Measurements from ENCODE around the gene SAMD4A.

The SAMD4A gene

DNA sequence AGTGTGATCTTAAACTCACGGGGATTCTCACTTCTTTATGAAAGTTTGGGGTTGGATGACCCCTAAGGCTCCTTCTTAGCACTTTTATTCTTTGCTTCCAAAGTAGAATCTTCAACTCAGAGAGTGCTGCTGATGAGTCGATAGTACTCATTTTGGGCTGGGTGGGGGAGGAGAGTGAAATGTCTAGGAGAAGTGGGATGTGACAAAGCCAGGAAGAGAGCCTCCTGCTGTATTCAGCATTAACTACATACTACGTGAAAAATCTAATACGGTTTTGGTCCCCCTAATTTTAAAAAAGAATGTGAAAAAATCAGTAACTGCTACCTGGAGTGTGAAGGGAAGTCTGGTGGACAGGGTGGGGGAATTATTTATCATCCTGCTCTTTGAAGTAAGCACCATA lies 148.3 kb downstream of the SAMD4A start:
- H3K27ac ChIP-seq, result no peak overlapping the region

DNA sequence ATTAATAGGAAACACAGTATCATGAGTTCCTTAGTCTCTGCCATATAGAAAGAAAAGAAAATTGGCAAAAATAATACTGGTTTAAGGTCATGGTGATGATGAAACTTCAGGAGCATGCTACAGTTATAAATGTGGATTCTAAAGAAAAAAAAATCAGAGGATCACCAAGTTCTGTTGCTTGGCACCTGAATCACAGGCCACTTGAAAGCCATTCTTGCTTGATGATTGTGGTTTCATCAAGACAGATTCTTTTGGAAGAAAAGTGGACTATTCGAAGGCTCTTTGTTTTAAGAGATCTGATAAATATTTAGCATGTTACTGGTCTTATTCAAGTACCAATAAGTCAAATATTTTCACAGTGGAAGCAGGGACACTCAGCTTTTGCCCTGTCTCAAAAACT lies 148.9 kb downstream of the SAMD4A start:
- DNase-seq (ENCODE audit: low read depth, low spot score), result no peak
- no peak overlapping the region for H3K27ac ChIP-seq

More for the DNA sequence above, 148.3 kb downstream of the SAMD4A start:
- no peak for DNase-seq (ENCODE audit: low read depth, low spot score)

DNA sequence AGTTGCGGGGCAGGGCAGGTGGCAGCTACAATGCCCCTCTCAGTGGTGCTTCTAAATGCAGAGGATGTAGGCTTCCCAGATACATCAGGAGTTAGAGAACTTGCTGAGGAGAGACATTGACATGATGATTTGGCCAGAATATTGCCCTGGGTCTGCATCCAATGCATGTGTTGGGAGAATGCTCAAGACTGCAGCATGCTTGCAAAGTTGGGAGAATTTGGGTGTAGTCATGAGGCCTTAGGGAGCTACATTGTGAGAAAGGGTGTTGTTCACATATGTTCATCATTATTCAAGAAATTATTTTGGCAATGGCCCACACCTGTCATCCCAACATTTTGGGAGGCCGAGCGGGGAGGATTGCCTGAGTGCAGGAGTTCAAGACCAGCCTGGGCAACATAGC lies 149.9 kb downstream of the SAMD4A start:
- H3K27ac ChIP-seq, result no peak overlapping the region
- DNase-seq (ENCODE audit: low read depth, low spot score), result no peak

DNA sequence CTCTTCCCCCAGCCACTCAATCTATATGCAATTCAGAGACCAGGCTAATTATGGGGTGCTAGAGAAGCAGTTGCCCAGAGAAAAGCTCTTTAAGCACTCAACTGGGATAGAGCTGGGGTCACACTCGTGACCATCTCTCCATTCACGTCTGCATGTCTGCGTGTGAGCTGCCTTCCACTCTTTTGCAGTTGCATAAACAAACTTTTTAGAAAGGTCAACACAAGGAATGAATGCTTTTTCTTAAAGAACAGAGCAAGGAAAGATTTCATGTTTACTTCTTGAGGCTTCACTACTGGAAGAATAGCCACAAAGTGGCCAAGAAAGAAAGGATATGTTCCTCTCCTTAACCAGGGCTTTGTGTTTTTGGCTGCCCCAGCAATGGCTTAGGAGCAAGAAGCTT lies 151.1 kb downstream of the SAMD4A start:
- no peak for DNase-seq (ENCODE audit: low read depth, low spot score)
- H3K27ac ChIP-seq, result no peak overlapping the region

DNA sequence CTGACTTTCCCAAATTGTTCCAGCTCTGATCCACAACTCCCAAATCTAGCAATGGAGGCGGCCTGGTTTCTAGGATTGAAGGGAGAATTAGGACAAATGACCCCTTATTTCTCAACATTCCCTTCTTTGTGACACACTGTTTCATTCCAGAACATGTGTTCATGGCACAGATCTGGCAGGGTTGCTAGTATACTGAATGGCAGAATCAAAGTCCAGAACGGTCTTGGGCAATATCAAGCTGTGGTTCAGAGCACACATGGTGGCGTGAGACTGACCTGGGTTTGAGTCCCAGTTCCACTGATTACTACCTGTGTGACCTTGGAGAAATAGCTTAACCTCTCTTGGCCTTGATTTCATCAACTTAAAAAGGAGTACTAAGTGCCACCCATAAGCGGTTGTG lies 152.5 kb downstream of the SAMD4A start:
- DNase-seq (ENCODE audit: low read depth, low spot score), result no peak
- H3K27ac ChIP-seq, result no peak overlapping the region

DNA sequence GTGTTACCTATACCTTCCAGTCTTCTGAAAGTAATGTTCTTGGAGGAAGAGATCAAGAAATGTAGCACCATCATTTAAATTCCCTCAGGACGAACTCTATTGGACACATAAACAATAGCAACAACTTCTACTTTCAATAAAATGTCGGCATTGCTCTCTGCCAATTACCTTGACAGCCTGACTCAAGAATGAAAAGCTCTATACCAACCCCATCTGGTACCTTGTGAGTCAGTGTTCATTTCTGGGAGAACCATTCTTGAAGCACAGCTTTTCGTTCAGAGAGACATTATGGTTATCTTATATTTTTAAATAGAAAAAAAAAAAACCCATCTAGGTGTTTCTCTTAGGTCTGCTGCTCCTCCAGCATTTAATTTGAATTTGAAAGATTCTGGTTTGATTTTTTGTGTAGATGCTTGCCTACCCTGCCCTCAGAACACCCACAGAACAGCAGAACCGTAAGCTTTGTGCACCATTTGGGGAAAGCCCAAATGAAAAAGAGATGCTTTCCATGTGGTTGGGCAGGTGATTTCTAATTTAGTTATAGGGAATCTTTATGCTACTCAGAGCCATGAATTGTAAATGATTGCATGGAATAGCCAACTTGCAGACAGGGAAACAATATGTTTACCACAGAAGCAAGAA lies 156.0 kb downstream of the SAMD4A start:
- DNase-seq (ENCODE audit: low read depth, low spot score), result no peak
- H3K27ac ChIP-seq, result no peak overlapping the region

DNA sequence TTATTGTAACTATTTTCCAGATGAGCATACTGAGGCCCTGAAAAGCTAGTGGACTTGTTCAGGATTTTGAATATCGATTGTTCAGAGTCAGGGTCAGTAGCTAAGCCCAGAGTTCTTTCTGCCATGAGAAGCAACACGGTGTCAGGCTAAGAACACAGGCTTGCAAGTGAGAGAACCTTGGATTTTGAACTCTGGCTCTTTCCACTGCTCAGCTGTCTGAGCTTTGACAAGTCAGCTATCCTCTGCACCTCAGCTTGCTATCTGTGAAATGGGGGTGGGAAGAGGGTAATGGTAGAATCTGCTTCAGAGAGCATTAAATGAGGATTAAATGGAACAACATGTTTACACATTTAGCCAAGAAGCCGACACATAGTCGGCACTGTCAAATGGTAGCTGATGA lies 157.2 kb downstream of the SAMD4A start:
- no peak for DNase-seq (ENCODE audit: low read depth, low spot score)
- H3K27ac ChIP-seq, result no peak overlapping the region

DNA sequence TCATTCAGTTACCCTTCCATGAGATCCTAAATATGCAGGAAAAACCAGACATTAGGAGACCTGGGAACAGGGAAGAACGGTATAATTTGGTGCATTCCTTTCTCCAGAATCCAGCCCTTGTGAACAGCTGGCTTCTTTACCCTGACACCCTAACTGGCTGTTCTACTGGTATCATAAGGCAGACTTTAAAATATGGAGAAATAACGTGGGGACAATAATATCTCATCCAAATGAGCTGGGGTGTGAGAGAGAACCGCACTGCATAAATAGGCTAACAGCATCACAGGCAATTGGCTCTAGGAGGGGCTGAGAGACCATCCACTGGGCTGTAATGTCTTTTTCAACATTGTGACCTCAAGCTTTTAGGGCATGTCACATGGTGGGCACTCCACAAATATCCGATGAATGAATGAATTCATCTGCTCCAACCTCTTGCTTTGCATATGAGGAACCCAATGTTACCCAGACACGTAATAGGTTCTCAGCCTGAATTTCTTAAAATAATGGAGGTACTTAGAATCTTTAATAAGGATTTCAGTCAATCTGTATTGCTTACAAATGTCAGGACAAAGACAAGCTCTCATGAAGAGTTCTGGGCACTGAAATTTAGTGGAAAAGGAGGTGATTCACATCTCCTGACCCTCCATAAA lies 157.9 kb downstream of the SAMD4A start:
- no peak overlapping the region for H3K27ac ChIP-seq
- DNase-seq (ENCODE audit: low read depth, low spot score), result no peak

DNA sequence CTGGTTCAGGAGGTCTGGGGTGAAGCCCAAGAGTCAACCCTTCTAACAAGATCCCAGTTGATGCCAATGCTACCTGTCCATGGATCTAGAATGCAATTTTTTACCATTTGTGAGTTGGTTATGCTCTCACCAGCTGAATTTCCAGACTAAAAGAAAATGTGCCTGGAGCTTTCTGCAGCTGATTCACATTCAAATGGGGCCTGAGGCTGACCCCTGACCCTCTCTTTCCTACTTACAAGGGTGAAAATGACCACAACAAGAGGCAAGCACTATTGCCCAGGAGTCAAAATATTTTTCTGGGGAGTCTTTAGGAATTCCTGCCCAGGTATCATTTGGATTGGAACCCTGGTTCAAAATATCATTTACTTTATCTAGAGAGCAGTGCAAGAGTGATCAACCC lies 159.1 kb downstream of the SAMD4A start:
- no peak overlapping the region for H3K27ac ChIP-seq

DNA sequence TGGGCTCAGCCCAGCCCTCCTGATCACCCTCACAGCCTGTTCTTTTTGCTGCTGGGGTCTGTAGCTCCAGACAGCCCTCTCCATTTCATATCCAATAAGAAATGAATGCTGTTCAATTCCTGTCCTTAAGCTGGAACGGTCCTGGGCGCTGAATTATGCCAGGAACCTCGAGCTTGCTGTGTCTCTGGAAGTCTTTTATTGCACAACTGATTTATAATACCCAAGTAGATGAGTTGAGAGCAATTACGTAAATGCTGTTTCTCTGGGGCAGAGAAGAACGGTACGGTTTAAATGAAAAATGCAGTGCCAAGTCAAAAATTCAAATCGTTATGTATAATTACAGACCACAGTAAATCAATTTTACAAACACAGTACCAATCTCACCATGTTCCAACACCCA lies 161.0 kb downstream of the SAMD4A start:
- DNase-seq (ENCODE audit: low read depth, low spot score), result no peak
- no peak overlapping the region for H3K27ac ChIP-seq

More for the DNA sequence above, 159.1 kb downstream of the SAMD4A start:
- no peak for DNase-seq (ENCODE audit: low read depth, low spot score)

DNA sequence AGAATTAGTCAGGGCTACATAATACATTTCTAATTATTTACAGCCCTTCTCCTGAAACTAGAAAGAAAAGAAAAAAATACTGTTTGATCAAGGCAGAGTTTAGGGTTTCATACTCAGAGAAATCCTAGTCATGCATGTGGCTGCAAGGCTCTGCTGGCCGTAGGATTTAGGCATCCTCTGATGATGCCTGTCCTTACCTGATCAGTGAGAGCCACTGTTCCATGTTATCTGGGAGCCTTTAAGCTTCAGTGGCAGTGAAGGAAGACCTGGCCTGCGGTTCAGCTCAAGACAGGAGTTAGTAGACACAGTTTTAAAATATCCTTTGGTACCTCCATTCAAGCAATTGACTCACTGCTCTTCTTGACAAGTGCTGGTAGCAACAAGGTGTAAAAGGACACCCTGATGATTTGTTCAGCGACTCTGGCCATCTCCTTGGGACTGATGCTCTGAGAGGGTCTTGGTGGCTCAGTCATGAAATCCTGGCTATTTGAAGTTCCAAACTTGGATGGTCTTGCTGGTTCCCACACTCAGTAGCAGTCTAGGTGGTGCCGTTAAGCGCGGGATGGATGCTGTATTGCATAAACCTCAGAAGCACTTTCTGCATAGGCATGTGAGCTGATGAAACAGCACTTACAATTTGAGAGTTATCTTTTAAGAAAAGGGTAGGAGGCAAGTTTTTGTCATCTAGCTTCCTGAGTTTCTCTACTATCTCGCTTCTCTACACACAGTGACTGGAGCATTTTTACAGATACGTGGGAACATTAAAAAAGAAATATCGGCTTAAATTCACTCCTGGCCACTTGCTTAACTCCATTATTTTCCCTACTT lies 162.0 kb downstream of the SAMD4A start:
- DNase-seq (ENCODE audit: low read depth, low spot score), result no peak
- H3K27ac ChIP-seq, result no peak overlapping the region

DNA sequence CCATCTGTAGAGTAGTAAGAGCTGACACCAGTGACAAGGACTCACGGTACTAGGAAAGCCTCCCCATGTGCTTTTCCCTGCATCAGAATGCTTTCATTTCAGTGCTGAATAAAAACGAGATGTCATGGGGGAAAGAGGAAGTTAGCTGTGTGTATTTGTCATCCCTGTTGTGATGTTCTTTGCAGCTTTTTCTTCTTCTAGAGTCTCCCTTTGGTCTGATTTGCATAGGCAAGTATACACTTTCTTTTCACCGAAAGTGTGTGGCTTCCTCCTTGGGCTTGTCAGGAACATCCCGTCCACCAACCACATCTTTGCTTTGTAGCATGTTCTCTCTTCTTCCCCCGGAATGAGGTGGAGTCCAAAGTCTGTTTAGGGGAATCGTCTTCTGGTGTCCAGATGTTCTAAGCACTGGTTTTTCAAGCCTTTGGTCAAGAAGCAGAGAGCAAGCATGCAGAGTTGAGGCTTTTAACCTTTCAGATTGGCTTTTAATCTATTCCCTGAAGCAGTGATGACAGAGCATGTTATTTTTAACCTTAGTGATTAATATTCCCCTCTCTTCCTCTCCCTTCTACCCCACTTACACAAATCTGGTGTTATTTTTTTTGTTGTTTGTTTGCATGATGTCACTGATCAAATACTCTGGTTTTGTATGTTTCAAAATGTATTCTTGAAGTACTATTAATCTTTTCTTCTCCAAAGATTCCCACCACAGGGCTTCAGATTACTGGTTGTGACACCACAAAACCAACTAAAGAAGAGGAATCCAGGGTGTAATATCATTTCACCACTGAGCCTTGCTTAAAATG lies 163.4 kb downstream of the SAMD4A start:
- no peak overlapping the region for H3K27ac ChIP-seq

DNA sequence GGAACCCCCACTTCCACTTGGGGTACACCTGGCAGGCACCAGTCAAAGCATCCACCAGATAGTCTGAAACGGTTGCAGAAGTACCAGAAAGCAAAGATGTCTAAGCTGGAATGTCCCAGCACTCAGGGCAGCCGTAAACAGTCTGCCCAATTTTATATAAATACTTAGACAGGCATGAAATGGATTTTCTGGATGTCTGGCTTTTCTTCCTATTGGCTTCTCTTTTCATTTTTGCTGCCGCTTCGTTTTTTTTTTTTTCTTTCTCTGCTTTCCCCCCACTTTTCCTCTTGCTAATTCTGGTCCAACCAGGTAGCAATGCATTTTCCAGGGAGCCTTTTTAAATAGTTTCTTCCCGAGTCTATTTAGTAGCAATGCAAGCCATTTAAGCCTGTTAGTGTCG lies 168.0 kb downstream of the SAMD4A start:
- DNase-seq (ENCODE audit: low read depth, low spot score), result no peak
- H3K27ac ChIP-seq, result no peak overlapping the region

More for the DNA sequence above, 163.4 kb downstream of the SAMD4A start:
- no peak for DNase-seq (ENCODE audit: low read depth, low spot score)

DNA sequence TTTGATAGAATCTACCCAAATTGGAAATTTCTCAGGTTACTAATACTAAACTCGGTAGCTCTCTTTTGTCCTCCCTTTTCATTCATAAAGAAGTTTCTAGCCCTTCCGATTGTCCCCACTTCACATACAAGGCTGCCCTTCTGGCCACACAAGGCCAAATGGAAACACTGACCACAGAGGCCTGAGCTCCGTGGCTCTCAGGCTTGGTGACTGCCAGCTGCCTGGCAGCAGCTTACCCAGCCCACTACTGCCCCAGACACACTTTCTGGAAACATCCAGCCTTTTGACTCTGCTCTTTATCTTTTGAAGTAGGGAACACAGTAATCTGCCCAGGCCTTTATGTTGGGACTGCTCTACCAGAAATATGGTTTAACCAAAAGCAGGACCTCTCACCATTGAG lies 168.5 kb downstream of the SAMD4A start:
- H3K27ac ChIP-seq, result no peak overlapping the region
- no peak for DNase-seq (ENCODE audit: low read depth, low spot score)

DNA sequence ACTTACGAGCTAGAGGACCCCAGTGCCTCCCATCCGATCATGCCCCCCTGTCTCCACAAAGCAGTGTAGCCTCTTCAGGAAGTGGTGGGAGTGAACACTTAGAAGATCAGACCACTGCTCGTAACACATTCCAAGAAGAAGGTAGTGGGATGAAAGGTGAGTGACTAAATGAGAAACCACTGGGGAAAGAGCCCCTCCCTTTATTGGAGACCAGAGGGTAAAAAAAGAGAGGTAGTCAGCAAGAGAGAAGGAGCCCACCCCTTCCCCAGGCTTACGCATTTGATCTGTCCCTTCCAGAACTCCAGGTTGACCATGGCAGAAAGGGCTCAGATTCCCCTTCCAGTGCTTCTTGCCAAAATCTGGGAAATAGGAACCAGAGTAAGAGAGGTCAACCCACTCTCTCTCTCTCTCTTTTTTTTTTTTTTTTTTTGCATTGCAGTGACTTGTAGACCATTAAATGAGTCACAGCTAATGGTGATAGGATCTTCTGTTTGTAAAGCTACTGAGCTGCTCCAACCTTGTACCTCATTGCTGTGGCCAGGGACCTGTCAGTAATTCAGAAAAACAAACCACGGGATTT lies 170.3 kb downstream of the SAMD4A start:
- peak; percentile 58 for DNase-seq (ENCODE audit: low read depth, low spot score)

DNA sequence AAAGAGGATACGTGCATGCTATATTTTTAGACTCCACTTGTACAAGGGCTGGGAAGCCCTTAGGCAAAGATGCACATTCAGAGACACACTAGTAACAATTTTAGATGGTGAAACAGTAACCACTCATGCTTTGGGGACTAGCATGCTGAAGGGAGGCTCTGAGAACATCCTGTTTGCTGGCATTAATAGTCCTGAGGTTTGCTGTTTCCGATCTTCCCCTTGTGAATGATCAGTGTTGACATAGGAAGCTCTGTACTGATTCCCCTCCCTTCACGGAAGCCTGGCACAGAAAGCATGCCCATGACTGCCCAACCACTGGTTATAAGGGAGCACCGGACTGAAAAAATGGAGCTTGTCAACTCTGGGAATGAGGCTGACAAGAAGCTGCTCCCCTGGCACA lies 171.1 kb downstream of the SAMD4A start:
- H3K27ac ChIP-seq, result peak overlapping the region; percentile 51
- no peak for DNase-seq (ENCODE audit: low read depth, low spot score)

More for the DNA sequence above, 170.3 kb downstream of the SAMD4A start:
- peak overlapping the region; percentile 51 for H3K27ac ChIP-seq

DNA sequence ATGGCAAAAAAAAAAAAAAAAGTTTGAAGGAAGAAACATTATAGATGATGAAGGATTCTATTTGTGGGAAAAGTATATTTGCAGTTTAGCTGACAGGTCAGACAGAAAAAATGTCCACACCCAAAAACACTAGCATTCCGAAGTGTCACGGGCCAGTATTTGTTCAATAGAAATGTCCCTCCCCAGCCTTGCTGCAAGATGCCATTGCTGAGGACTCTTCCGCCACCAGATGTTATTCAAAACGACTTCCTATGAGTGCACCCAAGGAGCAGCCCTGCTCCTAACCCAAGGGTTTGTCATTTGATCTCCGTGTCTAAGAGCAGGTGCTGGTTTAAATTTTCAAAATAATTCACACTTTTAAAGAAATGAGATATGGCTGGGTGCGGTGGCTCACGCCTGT lies 172.6 kb downstream of the SAMD4A start:
- H3K27ac ChIP-seq, result no peak overlapping the region
- DNase-seq (ENCODE audit: low read depth, low spot score), result no peak

DNA sequence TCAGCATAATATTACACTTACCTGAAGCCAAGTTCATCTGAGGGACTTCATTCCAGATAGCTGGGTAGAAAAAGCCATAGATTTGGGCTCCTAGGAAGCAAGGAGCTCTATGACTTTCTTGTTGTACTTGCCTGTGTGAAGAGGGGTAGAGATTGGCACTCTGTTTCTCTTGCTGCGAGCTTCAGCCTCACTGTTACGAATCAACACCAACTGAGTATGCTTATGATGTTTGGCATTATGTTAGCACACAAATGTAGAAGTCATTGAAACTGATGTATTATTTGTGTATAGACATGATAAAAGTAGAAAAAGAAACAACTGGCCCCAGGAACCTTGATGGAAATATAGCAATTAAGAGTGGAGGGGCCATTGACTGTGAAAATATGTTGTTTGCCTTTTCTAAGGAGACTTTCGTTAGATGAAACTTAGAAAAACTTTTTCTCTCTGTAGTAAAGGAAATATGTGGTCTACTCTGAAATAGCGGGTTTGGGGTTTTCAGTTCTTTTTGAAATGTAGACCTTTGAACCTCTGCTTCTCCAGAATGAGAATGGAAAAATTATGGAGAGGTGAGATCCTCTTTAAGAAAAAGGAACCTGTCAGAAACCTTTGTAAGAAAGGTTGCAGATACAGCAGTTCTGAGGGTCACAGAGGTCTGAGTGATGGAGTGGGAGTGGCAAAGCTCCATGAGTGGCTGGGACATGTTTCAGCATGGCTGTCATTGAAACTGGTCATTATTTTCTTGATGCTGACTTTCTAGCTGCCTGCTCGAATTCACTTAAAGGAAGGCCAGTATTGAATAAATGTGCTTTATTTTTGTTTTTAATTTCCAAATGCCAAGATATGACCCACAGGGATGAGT lies 175.8 kb downstream of the SAMD4A start:
- no peak overlapping the region for H3K27ac ChIP-seq
- no peak for DNase-seq (ENCODE audit: low read depth, low spot score)

DNA sequence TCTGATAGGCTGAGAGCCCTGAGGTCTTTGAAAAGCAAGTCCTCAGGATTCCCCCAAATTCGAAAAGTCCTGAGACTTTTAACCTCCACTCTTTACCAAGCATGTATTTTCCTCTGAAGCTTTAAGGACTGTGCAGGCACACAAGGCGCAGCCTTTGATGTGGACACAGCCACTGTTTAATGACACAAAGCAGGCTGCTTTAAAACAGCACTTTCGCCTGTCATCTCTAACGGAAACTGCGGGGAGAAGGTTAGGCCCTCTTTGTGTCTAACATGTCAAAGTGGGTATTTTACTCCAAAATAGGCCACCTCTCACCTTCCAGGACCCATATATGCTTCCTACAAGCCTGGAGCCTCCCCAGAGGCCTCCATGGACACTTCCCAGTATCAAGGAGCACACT lies 176.5 kb downstream of the SAMD4A start:
- H3K27ac ChIP-seq, result no peak overlapping the region
- no peak for DNase-seq (ENCODE audit: low read depth, low spot score)
